Measurements from ENCODE around the gene FGD6. TPM values are rescaled to one million over a fixed set of nuclear protein-coding genes. Genes with fewer than 3 reads are reported as not detected.

The FGD6 gene
- polyA plus RNA-seq, 3 donors from 2014 or later: 0.23 to 1.0 TPM; not detected in 1

- no peaks in the 10 kb centered on the region for H3K4me1 Mint-ChIP-seq
- no peak for DNase-seq
- H3K36me3 Mint-ChIP-seq: peaks cover 12 to 40% (median 16%) of the 10 kb centered on the region in 3 donors
- no peak overlapping the region for H3K4me3 Mint-ChIP-seq
- no peaks in the 10 kb centered on the region for H3K27me3 Mint-ChIP-seq (ENCODE audit: low read depth in 3 of 3)
- H3K9me3 Mint-ChIP-seq: no peaks in the 10 kb centered on the region
- no peak overlapping the region for H3K27ac Mint-ChIP-seq
Measured at GRCh38 chr12:95054206-95054605, 163.1 kb downstream of the FGD6 start.

GRCh38 chr12:95051241-95051640 is 166.0 kb downstream of the FGD6 start:
- no peaks in the 10 kb centered on the region for H3K4me1 Mint-ChIP-seq
- H3K27ac Mint-ChIP-seq: peak overlapping the region in 1 of 6 donors; percentile 4
- H3K36me3 Mint-ChIP-seq: peaks cover 14 to 46% (median 26%) of the 10 kb centered on the region in 3 donors
- no peaks in the 10 kb centered on the region for H3K27me3 Mint-ChIP-seq (ENCODE audit: low read depth in 3 of 3)
- no peak overlapping the region for H3K4me3 Mint-ChIP-seq
- no peaks in the 10 kb centered on the region for H3K9me3 Mint-ChIP-seq
- no peak for DNase-seq

GRCh38 chr12:95037906-95038305 is 179.4 kb downstream of the FGD6 start:
- DNase-seq: no peak
- peaks cover 12 to 16% of the 10 kb centered on the region in 2 donors for H3K4me1 Mint-ChIP-seq
- H3K27me3 Mint-ChIP-seq (ENCODE audit: low read depth in 3 of 3): no peaks in the 10 kb centered on the region
- H3K4me3 Mint-ChIP-seq: no peak overlapping the region
- no peak overlapping the region for H3K27ac Mint-ChIP-seq
- H3K36me3 Mint-ChIP-seq: peaks cover 3 to 4% (median 4%) of the 10 kb centered on the region in 3 donors
- no peaks in the 10 kb centered on the region for H3K9me3 Mint-ChIP-seq

- Mint-ChIP-seq H3K4me1 (peaks cover 8 to 16% of the 10 kb centered on the region in 2 donors), H3K4me3 (no peak overlapping the region)
Measured at GRCh38 chr12:95034750-95035149, 182.5 kb downstream of the FGD6 start.

More at GRCh38 chr12:95034750-95035149, 182.5 kb downstream of the FGD6 start:
- Mint-ChIP-seq H3K27ac (peak overlapping the region in 3 of 6 donors; percentile 21 to 69 (median 60)), H3K9me3 (no peaks in the 10 kb centered on the region), H3K27me3 (ENCODE audit: low read depth in 3 of 3) (no peaks in the 10 kb centered on the region), H3K36me3 (peaks cover 3 to 10% (median 5%) of the 10 kb centered on the region in 3 donors)
- no peak for DNase-seq

Other genes with a start within 250 kb of the FGD6 start
- gene NDUFA12, start 213.8 kb downstream of the FGD6 start, polyA plus RNA-seq: 100 to 1,000 TPM; 345 to 618 (median 351) TPM
- gene NR2C1, start 143.8 kb downstream of the FGD6 start, polyA plus RNA-seq: 1 to 10 TPM; 1.4 to 9.5 (median 5.9) TPM
- gene VEZT, start 340 bp upstream of the FGD6 start, polyA plus RNA-seq: 10 to 100 TPM; 19.8 to 27.7 (median 20.4) TPM